Measurements from ENCODE around the gene EGFR. TPM values are rescaled to one million over a fixed set of nuclear protein-coding genes. Genes with fewer than 3 reads are reported as not detected.

EGFR gene
- total RNA-seq, 3 donors from 2014 or later, result 61.9 to 164 (median 65.0) TPM

DNA sequence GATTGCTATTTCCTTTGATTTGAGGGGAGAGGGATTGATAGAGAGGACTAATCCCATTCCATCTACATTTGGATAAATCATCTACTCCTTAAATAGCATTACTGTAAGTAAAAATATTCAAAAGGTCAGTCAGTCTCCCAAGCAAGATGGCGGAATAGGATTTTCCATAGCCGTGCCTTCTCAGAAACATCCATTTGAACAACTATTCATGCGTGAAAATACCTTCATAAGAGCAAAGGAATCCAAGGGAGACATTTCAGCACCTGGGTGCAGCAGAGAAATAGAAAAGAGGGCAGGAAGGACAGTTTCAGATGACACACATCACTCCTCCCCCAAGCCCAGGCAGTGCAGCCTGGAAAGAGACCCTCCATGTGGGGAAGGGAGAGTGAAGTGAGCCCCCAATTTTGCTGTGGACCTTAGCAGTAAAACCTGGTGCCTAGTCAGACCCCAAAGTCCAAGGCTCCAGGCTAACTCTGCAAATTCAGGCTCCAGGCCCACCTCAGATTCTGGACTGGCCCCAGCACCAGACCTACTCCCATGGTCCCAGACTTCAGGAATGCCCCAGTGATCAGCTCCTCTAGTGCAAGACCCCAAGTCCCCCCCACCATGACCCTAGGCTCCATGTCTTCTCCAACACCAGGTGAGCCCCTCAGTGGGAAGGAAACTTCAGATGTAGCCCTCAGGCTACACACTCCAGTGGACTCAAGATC lies 242.0 kb downstream of the EGFR start:
- H3K27me3 ChIP-seq, result peaks cover 0 to 9% of the 10 kb centered on the region in 2 donors
- no peak for TF ChIP-seq POLR2A (IDR thresholded peaks at IDR 0.05)
- no peak for TF ChIP-seq POLR2AphosphoS5 (IDR thresholded peaks at IDR 0.05)
- TF ChIP-seq, protein P1, sequence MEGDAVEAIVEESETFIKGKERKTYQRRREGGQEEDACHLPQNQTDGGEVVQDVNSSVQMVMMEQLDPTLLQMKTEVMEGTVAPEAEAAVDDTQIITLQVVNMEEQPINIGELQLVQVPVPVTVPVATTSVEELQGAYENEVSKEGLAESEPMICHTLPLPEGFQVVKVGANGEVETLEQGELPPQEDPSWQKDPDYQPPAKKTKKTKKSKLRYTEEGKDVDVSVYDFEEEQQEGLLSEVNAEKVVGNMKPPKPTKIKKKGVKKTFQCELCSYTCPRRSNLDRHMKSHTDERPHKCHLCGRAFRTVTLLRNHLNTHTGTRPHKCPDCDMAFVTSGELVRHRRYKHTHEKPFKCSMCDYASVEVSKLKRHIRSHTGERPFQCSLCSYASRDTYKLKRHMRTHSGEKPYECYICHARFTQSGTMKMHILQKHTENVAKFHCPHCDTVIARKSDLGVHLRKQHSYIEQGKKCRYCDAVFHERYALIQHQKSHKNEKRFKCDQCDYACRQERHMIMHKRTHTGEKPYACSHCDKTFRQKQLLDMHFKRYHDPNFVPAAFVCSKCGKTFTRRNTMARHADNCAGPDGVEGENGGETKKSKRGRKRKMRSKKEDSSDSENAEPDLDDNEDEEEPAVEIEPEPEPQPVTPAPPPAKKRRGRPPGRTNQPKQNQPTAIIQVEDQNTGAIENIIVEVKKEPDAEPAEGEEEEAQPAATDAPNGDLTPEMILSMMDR (IDR thresholded peaks at IDR 0.05), result no peak

More for the DNA sequence above, 242.0 kb downstream of the EGFR start:
- Histone ChIP-seq H3K9me3 (no peaks in the 10 kb centered on the region), H3K27ac (no peak overlapping the region), H3K4me3 (no peak overlapping the region), H3K36me3 (no peaks in the 10 kb centered on the region), H3K4me1 (peaks cover 0 to 2% of the 10 kb centered on the region in 2 donors)
- DNase-seq (ENCODE audit: low spot score in 2 of 2), result no peak
- intact Hi-C loops (cut with DNase I; ENCODE audit: low total_unique reads), result no loop called here

Measured in breast epithelium (tissue), 4 donors.